Measurements from ENCODE around the gene GPC3. TPM values are rescaled to one million over a fixed set of nuclear protein-coding genes. Genes with fewer than 3 reads are reported as not detected.

GPC3 gene
- total RNA-seq, 4 donors from 2014 or later: 1.2 to 13.3 (median 8.0) TPM

DNA sequence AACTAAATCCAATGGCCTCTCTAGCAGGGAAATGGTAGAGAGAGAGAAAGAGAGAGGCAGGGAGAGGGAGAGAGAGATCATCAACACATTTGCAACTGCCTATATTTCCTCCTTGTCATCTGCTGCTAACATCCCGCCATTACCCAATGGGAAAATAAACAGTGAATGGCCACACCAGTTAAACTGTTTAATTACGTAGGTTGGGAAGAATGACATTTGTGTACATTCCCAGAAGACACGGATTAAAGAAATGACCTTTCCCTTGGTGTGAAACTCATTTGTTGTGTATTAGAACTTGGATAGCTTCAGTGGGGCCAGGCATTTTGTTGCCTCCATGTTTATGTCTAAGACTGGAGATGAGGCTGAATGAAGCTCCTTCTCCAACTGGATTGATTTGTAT lies 474.4 kb downstream of the GPC3 start:
- peak; percentile 53 for TF ChIP-seq EP300 (IDR thresholded peaks at IDR 0.05)
- TF ChIP-seq, protein P1, sequence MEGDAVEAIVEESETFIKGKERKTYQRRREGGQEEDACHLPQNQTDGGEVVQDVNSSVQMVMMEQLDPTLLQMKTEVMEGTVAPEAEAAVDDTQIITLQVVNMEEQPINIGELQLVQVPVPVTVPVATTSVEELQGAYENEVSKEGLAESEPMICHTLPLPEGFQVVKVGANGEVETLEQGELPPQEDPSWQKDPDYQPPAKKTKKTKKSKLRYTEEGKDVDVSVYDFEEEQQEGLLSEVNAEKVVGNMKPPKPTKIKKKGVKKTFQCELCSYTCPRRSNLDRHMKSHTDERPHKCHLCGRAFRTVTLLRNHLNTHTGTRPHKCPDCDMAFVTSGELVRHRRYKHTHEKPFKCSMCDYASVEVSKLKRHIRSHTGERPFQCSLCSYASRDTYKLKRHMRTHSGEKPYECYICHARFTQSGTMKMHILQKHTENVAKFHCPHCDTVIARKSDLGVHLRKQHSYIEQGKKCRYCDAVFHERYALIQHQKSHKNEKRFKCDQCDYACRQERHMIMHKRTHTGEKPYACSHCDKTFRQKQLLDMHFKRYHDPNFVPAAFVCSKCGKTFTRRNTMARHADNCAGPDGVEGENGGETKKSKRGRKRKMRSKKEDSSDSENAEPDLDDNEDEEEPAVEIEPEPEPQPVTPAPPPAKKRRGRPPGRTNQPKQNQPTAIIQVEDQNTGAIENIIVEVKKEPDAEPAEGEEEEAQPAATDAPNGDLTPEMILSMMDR (IDR thresholded peaks at IDR 0.05): no peak
- Histone ChIP-seq H3K27me3 (no peaks in the 10 kb centered on the region), H3K9me3 (no peaks in the 10 kb centered on the region), H3K36me3 (no peaks in the 10 kb centered on the region), H3K4me1 (peaks cover 0 to 13% (median 0%) of the 10 kb centered on the region in 4 donors), H3K4me3 (no peak overlapping the region), H3K27ac (replicated peaks in 1 of 4) (peak overlapping the region in 3 of 4 donors; percentile 31 to 63 (median 35))
- DNase-seq (ENCODE audit: extremely low spot score): no peak
- WGBS: 54% methylated on average over 3 of the region's 3 CpGs
- intact Hi-C loops (cut with DNase I): no loop called here

DNA sequence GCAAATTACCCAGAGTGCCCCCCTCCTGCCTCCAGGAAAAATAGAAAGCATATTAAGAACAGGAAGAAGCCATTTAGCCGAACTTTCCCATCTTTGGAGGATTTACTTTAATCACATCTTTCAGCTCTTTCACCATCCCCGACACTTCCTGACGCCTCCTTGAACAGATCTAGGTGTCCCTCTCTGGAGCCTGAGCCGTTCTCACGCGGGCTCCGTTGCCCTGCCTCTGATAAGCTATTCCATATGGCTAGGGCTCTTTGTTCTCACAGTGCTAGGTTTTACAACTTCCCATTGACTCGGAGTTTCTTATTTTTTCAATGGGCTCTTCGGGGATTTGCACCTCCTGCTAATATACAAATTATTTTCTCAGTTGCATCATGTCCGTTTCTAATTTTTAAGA lies 488.0 kb downstream of the GPC3 start:
- TF ChIP-seq POLR2A (IDR thresholded peaks at IDR 0.05; ENCODE audit: low read depth) (no peak), EP300 (IDR thresholded peaks at IDR 0.05) (no peak), POLR2AphosphoS5 (IDR thresholded peaks at IDR 0.05) (no peak)
- TF ChIP-seq, protein P1 (IDR thresholded peaks at IDR 0.05): no peak
- Histone ChIP-seq H3K4me1 (peaks cover 5 to 38% (median 25%) of the 10 kb centered on the region in 4 donors), H3K9me3 (no peaks in the 10 kb centered on the region), H3K27ac (replicated peaks in 1 of 4) (peak overlapping the region; percentile 54 to 84 (median 82)), H3K36me3 (no peaks in the 10 kb centered on the region), H3K27me3 (no peaks in the 10 kb centered on the region), H3K4me3 (no peak overlapping the region)
- no peak for DNase-seq (ENCODE audit: extremely low spot score)
- 52% methylated on average over 10 of the region's 10 CpGs for WGBS
- intact Hi-C loops (cut with DNase I): loop anchor here (10.0 kb wide), 1 partner anchor 163 kb away; no protein-coding TSS in a partner anchor

DNA sequence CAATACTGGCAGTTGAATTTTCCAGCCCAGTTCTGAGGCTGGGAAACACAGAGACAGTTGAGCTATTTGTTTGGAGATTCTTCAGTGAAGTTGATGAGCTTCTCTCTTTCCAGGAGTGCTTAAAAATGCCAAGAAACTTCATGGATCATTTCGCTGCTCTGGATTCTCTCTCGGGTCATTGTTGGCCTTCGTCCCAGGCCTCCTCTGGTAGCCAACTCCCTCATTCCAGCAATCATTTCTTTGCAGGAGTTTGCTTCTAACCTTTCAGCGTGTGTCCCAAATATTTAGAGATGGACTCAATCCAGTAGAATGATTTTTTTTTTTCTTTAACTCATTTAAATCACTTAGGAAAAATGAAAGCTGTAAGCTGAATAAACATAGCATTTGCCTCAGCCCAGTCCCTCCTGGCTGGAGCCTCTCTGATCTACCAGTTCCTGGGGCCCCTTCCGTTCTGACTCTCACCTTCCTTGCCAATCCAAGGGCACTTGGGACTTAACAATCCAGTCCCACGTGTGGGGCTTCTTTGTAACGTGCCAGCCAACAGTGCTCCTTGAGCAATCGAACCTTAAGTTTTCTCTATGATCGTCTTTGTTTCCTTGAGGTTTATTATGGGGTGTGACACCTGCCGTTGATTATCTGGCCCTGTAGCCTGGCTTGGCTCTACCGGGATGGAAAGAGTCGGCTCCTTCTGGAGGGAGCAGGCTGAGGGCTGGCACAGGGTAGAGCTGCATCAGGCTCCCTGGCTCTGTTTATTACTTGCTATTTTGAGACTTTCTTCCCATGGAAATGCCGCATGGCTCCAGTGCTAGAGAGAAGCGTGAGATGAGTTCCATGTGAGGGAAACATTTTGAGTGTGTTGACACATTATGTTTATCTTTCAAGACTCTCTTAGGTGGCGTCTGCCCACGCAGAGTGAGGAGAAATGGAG lies 489.7 kb downstream of the GPC3 start:
- peak overlapping the region; percentile 54 to 84 (median 82) for H3K27ac ChIP-seq (replicated peaks in 1 of 4)
- H3K9me3 ChIP-seq: no peaks in the 10 kb centered on the region
- H3K4me3 ChIP-seq: peak overlapping the region in 2 of 4 donors; percentile 25 to 42
- no peak for DNase-seq (ENCODE audit: extremely low spot score)
- no peaks in the 10 kb centered on the region for H3K27me3 ChIP-seq
- no peaks in the 10 kb centered on the region for H3K36me3 ChIP-seq
- H3K4me1 ChIP-seq: peaks cover 5 to 38% (median 25%) of the 10 kb centered on the region in 4 donors
- TF ChIP-seq POLR2A (IDR thresholded peaks at IDR 0.05; ENCODE audit: low read depth) (no peak), POLR2AphosphoS5 (IDR thresholded peaks at IDR 0.05) (peak in 1 of 2 donors; percentile 49), EP300 (IDR thresholded peaks at IDR 0.05) (no peak)
- intact Hi-C loops (cut with DNase I): loop anchor here (10.0 kb wide), 1 partner anchor 161 kb away; no protein-coding TSS in a partner anchor
- 41% methylated on average over 16 of the region's 16 CpGs for WGBS

DNA sequence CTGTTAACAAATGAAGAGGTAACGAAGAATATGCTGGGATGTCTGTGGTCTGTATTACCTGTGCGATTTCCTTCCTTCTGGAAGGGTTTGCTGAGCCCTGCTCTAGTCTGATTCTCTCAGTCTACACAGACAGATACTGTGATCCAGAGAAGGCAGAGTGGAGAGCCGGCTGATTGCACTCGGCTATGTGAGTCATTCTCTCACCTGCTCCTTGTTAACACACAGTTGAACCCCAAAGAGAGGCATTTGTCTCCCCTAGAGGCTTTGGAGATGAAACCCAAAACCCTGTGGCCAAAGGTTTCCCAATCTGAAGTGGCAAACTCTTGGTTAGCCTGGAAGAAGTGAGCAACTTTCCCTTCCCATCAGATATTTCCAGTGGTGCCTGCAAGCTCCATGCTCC lies 492.0 kb downstream of the GPC3 start:
- intact Hi-C loops (cut with DNase I): loop anchor here (5.0 to 10.0 kb wide), 2 partner anchors 76 to 159 kb away; partner anchors contain the start of gene GPC4
- peaks cover 5 to 35% (median 23%) of the 10 kb centered on the region in 4 donors for H3K4me1 ChIP-seq
- no peak for DNase-seq (ENCODE audit: extremely low spot score)
- H3K4me3 ChIP-seq: no peak overlapping the region
- no peaks in the 10 kb centered on the region for H3K9me3 ChIP-seq
- H3K27ac ChIP-seq (replicated peaks in 1 of 4): no peak overlapping the region
- no peaks in the 10 kb centered on the region for H3K27me3 ChIP-seq
- 84% methylated on average over 4 of the region's 4 CpGs for WGBS
- TF ChIP-seq EP300 (IDR thresholded peaks at IDR 0.05): no peak
- TF ChIP-seq POLR2A (IDR thresholded peaks at IDR 0.05; ENCODE audit: low read depth): no peak
- TF ChIP-seq, protein P1 (IDR thresholded peaks at IDR 0.05): no peak
- TF ChIP-seq POLR2AphosphoS5 (IDR thresholded peaks at IDR 0.05): no peak
- no peaks in the 10 kb centered on the region for H3K36me3 ChIP-seq

DNA sequence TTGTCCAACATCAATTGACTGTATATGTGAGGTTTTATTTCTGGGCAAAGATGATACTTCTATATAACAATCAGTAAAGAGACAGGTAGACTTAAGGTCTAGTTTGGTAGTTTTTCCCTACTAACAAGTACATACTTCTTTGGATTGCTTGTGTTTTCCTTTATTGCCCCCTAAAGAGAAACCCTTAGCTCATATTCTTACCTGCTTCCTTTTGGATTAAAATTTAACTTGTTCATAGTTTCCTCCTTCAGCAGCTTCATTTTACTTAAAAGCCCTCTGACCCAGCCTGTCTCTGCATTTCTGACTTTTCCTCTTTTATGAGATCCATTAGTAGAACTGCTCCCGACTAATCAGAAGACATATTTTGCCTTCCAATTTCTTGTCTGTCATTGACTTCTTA lies 494.4 kb downstream of the GPC3 start:
- Histone ChIP-seq H3K27ac (replicated peaks in 1 of 4) (no peak overlapping the region), H3K36me3 (no peaks in the 10 kb centered on the region), H3K4me3 (no peak overlapping the region), H3K27me3 (no peaks in the 10 kb centered on the region), H3K4me1 (peaks cover 4 to 19% (median 11%) of the 10 kb centered on the region in 4 donors), H3K9me3 (no peaks in the 10 kb centered on the region)
- 89% methylated on average over 1 of the region's 1 CpG for WGBS
- intact Hi-C loops (cut with DNase I): loop anchor here (5.0 to 10.0 kb wide), 2 partner anchors 74 to 156 kb away; partner anchors contain the start of gene GPC4
- TF ChIP-seq EP300 (IDR thresholded peaks at IDR 0.05): no peak
- TF ChIP-seq POLR2AphosphoS5 (IDR thresholded peaks at IDR 0.05): no peak
- TF ChIP-seq, protein P1 (IDR thresholded peaks at IDR 0.05): no peak
- no peak for TF ChIP-seq POLR2A (IDR thresholded peaks at IDR 0.05; ENCODE audit: low read depth)
- no peak for DNase-seq (ENCODE audit: extremely low spot score)

All from esophagus muscularis mucosa (tissue), 4 donors.